ENCODE data around the gene GUCY1A2. TPM values are rescaled to one million over a fixed set of nuclear protein-coding genes. Genes with fewer than 3 reads are reported as not detected.

GUCY1A2 gene
- total RNA-seq, 1 donor from 2014 or later, result 23.5 TPM

DNA sequence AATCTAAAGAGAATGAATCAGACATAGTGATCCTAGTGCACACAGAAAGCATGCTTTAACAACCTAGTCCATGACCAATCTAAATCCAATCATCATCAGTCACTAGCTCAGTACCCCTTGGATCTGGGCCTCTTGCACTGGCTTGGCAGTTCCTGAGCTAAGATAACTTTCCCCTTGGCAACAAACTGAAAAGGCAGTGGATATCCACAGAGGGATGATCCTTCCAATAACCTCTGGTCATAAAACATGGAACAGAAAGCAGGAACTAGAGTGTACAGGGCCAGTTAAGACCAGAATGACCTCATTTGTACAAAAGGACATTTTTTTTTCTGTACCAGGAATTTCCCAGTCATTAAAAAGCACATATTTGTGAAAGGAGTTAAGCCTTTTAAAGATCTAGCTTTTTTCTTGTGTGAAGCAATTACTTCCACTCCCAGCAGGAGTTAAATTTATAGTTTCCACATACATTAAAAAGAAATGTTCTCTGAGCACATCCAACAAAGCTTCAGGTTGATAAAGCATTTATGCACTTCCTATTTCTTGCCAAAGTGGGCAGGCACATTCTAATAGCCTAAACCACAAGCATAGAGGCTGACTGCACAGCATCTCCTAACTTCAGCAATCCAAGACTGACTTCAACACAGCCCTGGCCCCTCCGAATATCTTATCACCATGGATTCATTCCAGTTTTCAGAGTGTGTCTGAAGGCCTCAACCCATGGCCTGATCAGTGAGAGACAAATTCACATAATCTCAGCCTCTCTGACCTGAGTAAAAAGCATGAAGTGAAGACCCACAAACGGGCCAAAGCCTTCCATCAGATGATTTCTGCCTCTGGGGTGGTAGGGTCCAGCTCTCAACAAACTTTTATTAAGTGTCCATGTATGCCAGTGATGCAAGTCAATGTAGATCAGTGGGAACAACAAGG is 29.9 kb downstream of the GUCY1A2 start:
- H3K36me3 ChIP-seq, result no peaks in the 10 kb centered on the region
- H3K4me1 ChIP-seq, result peaks cover 3% of the 10 kb centered on the region
- ATAC-seq (peak; percentile 45 to 48), DNase-seq (no peak)
- TF ChIP-seq CTCF (IDR thresholded peaks at IDR 0.05), result no peak
- no peaks in the 10 kb centered on the region for H3K27me3 ChIP-seq (ENCODE audit: low read depth)
- no peak overlapping the region for H3K4me3 ChIP-seq
- no peaks in the 10 kb centered on the region for H3K9me3 ChIP-seq
- peak overlapping the region; percentile 19 for H3K27ac ChIP-seq
- intact Hi-C loops (cut with DNase I), result no loop called here

DNA sequence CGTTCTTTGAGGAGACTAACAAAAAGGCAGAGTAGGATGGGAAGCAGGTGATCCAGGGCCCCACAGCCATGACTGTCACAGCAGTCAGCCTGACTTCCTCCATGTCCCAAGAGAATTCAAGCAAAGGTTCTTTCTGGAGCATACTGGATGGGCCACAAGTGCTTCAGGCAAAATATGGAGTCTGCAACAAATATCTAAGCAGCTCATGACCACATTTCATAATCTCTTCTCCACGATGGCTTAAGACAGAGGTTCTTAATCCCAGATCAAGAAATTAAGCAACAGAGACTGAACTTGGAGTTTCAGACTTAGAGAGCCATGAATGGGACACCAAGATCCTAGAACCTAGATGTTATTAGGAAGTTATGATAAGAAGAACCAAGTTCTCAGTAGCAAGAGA is 31.6 kb downstream of the GUCY1A2 start:
- ATAC-seq (no peak), DNase-seq (no peak)
- no peak overlapping the region for H3K27ac ChIP-seq
- no peaks in the 10 kb centered on the region for H3K27me3 ChIP-seq (ENCODE audit: low read depth)
- no peak for TF ChIP-seq CTCF (IDR thresholded peaks at IDR 0.05)
- no peak overlapping the region for H3K4me3 ChIP-seq
- no peaks in the 10 kb centered on the region for H3K9me3 ChIP-seq
- H3K36me3 ChIP-seq, result no peaks in the 10 kb centered on the region
- H3K4me1 ChIP-seq, result peaks cover 3% of the 10 kb centered on the region
- intact Hi-C loops (cut with DNase I), result no loop called here

- Histone ChIP-seq H3K36me3 (no peaks in the 10 kb centered on the region), H3K27ac (no peak overlapping the region), H3K9me3 (no peaks in the 10 kb centered on the region), H3K4me3 (no peak overlapping the region), H3K4me1 (peaks cover 3% of the 10 kb centered on the region), H3K27me3 (ENCODE audit: low read depth) (no peaks in the 10 kb centered on the region)
- intact Hi-C loops (cut with DNase I), result no loop called here
- TF ChIP-seq CTCF (IDR thresholded peaks at IDR 0.05), result no peak
- ATAC-seq (no peak), DNase-seq (no peak)
Observed at GRCh38 chr11:106986261-106986660, 32.0 kb downstream of the GUCY1A2 start.

GRCh38 chr11:106983991-106984390 is 34.3 kb downstream of the GUCY1A2 start:
- H3K9me3 ChIP-seq, result no peaks in the 10 kb centered on the region
- no peak overlapping the region for H3K27ac ChIP-seq
- ATAC-seq (no peak), DNase-seq (no peak)
- intact Hi-C loops (cut with DNase I), result no loop called here
- no peak for TF ChIP-seq CTCF (IDR thresholded peaks at IDR 0.05)
- no peak overlapping the region for H3K4me3 ChIP-seq
- no peaks in the 10 kb centered on the region for H3K36me3 ChIP-seq
- H3K27me3 ChIP-seq (ENCODE audit: low read depth), result no peaks in the 10 kb centered on the region
- peaks cover 3% of the 10 kb centered on the region for H3K4me1 ChIP-seq

DNA sequence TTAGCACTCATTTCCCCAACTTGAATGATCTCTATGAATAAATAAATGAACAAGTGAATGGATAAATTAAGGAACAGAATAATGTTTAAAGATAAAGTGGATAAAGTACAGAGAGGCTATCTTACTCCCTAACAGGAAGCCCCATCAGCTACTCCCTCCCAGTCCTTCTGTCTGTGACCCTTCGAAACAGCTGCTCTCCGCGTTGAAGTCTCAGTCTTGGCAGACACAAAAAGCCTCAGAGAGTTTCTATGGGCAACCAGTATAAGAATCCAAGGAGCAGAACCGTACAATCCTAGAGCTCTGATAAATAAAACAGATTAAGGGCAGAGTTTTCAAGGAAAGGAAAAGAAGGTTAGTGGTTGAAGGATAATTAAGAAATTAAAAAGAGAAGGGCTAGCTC is 35.0 kb downstream of the GUCY1A2 start:
- ATAC-seq (no peak), DNase-seq (no peak)
- Histone ChIP-seq H3K4me3 (no peak overlapping the region), H3K4me1 (no peaks in the 10 kb centered on the region), H3K27me3 (ENCODE audit: low read depth) (no peaks in the 10 kb centered on the region), H3K9me3 (no peaks in the 10 kb centered on the region), H3K36me3 (no peaks in the 10 kb centered on the region), H3K27ac (no peak overlapping the region)
- intact Hi-C loops (cut with DNase I), result no loop called here
- no peak for TF ChIP-seq CTCF (IDR thresholded peaks at IDR 0.05)
